ENCODE measurements around the gene GLP1R. TPM values are rescaled to one million over a fixed set of nuclear protein-coding genes. Genes with fewer than 3 reads are reported as not detected.

The GLP1R gene
- total RNA-seq, 4 donors from 2014 or later, result not detected

DNA sequence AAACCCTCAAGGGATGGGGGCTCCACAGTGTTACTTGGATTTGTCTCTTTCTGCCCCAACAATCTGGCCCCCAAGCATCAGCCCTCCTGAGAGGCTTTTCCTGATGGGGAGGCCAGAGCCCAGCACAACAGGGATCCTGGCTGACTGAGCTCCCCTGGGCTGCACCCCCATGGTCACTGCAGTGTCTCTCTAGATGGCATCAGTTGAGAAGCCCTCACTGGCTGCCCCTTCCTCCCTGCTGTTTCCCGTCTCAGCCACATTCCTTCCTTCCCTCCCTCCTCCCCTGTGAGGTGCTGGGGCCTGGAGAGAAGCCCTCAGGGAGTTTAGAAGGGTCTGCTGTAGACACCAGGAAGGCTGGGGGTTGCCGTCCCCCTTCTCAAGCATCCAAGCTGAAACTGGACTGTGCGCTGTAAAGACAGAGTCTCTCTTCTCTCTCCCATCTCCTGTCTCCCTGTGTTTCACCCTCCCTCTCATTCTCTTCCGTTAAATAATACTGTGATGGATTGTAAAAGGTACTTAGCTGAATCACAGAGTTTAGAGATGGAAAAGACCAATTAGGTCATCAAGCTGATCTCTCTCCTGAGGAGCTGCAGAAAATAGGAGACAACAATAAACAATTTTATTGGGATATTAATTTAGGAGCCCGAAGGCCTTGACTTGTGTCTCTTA, 36.7 kb downstream of the GLP1R start:
- ATAC-seq (ENCODE audit: low FRiP score), result no peak
- TF ChIP-seq, protein P1, sequence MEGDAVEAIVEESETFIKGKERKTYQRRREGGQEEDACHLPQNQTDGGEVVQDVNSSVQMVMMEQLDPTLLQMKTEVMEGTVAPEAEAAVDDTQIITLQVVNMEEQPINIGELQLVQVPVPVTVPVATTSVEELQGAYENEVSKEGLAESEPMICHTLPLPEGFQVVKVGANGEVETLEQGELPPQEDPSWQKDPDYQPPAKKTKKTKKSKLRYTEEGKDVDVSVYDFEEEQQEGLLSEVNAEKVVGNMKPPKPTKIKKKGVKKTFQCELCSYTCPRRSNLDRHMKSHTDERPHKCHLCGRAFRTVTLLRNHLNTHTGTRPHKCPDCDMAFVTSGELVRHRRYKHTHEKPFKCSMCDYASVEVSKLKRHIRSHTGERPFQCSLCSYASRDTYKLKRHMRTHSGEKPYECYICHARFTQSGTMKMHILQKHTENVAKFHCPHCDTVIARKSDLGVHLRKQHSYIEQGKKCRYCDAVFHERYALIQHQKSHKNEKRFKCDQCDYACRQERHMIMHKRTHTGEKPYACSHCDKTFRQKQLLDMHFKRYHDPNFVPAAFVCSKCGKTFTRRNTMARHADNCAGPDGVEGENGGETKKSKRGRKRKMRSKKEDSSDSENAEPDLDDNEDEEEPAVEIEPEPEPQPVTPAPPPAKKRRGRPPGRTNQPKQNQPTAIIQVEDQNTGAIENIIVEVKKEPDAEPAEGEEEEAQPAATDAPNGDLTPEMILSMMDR (IDR thresholded peaks at IDR 0.05), result no peak
- DNase-seq (ENCODE audit: low spot score), result no peak

DNA sequence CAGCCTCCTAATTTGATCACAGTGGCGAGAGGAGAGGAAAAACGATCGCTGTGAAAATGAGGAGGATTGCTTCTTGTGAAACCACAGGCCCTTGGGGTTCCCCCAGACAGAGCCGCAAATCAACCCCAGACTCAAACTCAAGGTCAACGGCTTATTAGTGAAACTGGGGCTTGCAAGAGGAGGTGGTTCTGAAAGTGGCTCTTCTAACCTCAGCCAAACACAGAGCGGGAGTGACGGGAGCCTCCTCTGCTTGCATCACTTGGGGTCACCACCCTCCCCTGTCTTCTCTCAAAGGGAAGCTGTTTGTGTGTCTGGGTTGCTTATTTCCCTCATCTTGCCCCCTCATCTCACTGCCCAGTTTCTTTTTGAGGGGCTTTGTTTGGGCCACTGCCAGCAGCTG, 37.7 kb downstream of the GLP1R start:
- DNase-seq (ENCODE audit: low spot score), result no peak
- ATAC-seq (ENCODE audit: low FRiP score), result no peak
- TF ChIP-seq, protein P1 (IDR thresholded peaks at IDR 0.05), result no peak

DNA sequence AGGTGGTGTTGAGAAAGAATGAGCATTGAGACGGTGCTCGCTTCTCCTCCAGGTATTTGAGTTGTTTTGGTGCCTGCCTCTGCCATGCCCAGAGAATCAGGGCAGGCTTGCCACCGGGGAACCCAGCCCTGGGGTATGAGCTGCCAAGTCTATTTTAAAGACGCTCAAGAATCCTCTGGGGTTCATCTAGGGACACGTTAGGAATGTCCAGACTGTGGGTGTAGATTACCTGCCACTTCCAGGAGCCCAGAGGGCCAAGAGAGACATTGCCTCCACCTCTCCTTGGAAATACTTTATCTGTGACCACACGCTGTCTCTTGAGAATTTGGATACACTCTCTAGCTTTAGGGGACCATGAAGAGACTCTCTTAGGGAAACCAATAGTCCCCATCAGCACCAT, 38.1 kb downstream of the GLP1R start:
- TF ChIP-seq, protein P1 (IDR thresholded peaks at IDR 0.05), result no peak
- DNase-seq (ENCODE audit: low spot score), result no peak
- ATAC-seq (ENCODE audit: low FRiP score), result no peak

DNA sequence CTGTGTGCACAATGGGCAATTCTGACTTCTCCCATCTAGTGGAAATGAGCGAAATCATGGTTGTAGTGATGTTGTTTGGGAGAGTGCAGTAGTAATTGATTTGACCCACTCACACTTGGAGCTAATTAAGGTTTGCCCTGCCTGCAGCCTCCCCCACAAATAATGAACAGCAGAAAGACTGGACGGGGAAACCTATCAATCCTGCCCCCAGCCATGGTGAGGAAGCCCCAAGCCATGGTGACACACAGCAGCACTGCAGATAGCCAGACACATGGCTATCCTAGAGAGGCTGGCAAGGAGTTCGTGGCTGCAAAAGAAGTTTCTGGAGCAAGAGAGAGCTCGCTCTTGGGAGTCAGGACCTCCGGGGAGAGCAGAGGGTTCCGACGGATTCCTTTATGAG, 38.6 kb downstream of the GLP1R start:
- DNase-seq (ENCODE audit: low spot score), result no peak
- TF ChIP-seq, protein P1 (IDR thresholded peaks at IDR 0.05), result no peak
- no peak for ATAC-seq (ENCODE audit: low FRiP score)

DNA sequence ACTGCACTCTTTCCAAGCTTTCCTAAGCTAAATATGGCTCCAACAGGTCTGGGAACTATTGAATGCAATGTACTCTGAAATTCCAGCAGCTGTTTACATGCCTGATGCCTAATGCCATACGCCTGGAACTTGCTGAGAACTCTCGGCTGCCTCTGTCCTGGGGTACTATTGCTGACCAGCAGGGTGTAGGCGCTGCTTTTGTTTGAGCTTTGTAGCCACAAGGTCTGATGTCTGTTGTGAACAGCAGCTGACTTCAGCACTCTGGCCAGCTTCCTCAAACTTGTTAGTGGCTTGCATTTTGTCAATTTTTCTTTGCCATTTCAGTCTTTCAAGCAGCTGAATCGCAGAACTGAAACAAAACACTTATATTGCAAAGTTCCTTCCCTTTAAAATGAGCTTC, 39.8 kb downstream of the GLP1R start:
- ATAC-seq (ENCODE audit: low FRiP score), result no peak
- TF ChIP-seq, protein P1 (IDR thresholded peaks at IDR 0.05), result no peak
- no peak for DNase-seq (ENCODE audit: low spot score)

DNA sequence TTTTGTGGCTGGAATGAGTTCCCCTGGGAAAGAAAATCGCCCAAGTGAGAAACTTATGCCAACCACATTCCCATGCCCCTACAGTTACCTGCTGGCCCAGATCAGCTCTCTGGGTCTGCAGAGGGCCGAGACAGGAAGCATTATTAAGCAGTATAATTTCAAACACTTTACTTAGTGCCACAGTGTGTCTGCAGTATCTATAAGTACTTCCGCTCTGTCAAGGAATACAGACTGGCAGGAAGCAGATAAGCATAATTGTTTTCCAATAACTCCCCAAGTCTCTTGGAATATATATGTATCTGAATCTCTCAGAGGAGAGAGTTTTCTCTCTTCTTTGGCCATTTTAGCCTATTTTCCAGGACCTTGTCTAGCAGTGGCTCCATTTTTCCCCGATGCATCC, 41.5 kb downstream of the GLP1R start:
- DNase-seq (ENCODE audit: low spot score), result no peak
- TF ChIP-seq, protein P1 (IDR thresholded peaks at IDR 0.05), result no peak
- ATAC-seq (ENCODE audit: low FRiP score), result no peak

DNA sequence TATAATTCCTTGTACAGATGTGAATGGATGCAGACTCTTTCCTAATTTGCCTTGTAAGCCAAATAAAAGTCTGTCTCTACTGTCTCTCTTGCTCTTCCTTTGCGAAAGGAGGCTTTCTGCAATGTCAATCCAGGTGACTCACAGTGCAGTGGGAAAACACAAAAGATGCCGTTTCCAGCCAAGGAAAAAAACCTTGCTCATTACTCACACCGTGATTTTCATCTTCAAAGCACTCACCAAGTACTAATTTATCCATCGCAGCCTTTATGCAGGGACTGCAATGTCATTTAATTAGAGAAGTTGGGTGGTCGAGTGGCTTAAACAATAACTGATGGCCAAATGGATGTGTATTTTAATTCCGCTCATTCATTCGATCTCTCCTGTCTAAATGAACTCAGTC, 42.6 kb downstream of the GLP1R start:
- TF ChIP-seq, protein P1 (IDR thresholded peaks at IDR 0.05), result no peak
- DNase-seq (ENCODE audit: low spot score) (no peak), ATAC-seq (ENCODE audit: low FRiP score) (no peak)
